GM21529 (cell line): ENCODE results near the gene TBC1D4.
A peak's percentile ranks its signal among the peaks of the same experiment; 100 is the strongest.
"Not testable (repeated sequence)": the region's sequence is repeated elsewhere in the genome, so short reads cannot be mapped to it uniquely, and the experiment has no call there.

ENCODE experiments used
- ATAC-seq: cut with Tn5 transposase; IDR thresholded peaks from one replicate; pipeline ENCODE4 v1.9.1; 2021; ENCODE audit not compliant: unreplicated experiment

The TBC1D4 gene

DNA sequence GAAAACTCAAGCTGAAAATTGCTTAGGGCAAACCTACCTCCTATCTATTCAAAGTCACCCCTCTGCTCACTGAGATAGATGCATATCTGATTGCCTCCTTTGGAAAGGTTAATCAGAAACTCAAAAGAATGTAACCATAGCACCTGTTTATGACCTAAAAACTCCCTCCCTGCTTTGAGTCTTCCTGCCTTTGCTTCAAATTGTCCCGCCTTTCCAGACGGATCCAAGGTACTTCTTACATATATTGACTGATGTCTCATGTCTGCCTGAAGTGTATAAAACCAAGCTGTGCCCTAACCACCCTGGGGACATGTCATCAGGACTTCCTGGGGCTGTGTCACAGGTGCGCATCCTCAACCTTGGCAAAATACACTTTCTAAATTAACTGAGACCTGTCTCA lies 118.6 kb downstream of the TBC1D4 start:
- no peak for ATAC-seq

DNA sequence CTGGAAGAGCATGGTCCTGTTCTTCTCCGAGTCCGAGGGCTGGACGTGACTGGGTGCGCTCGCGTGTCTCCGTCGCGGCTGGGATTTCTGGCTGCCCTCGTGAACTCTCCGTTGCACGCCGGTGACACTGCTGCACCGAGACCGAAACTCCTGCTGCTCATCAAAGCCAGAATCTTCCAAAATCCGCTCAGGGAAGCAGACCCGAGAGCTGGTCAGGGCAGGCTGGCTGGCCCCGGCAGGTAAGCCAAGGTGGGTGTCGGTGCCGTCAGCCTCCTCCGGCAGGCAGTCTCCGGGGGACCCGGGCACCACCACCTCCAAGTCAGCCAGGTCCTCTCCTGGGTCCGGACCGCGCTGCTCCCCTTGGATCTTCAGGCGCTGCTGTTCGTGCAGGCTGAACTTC lies 119.9 kb downstream of the TBC1D4 start:
- no peak for ATAC-seq

DNA sequence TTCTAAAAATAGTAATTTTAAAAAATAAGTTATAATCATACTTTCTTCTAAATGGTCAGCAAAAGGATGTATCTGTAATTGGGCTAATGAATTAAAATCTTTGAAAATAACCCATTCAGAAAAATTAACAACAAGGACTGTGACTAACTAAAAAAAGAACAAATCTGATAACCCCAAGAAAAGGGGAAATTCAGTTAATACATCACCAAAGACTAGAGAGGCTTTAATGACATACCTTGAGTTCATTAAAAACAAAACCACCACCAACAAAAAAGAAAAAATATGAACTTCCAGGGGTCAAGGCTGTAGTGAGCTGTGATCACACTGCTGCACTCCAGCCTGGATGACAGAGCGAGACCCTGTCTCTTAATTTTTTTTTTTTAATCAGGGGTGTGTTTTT lies 121.8 kb downstream of the TBC1D4 start:
- ATAC-seq: no peak

DNA sequence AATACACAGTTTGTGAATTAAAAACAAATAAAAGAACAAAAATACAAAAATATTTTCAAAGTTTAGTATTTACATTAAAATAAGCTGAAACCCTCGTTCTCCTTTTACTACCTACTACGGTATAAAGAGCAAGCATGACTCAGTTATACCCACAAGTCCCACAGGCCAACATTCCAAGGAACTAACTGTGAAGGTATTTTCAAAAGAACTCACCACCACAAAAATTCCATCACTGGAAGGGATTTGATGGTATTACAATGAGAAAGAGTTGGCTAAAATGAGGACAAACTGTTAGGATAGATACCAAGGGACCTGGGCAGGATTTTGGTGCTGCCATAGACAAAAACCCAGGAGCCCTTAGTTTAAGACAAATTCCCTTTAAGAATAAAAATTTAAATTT lies 122.7 kb downstream of the TBC1D4 start:
- ATAC-seq: no peak

DNA sequence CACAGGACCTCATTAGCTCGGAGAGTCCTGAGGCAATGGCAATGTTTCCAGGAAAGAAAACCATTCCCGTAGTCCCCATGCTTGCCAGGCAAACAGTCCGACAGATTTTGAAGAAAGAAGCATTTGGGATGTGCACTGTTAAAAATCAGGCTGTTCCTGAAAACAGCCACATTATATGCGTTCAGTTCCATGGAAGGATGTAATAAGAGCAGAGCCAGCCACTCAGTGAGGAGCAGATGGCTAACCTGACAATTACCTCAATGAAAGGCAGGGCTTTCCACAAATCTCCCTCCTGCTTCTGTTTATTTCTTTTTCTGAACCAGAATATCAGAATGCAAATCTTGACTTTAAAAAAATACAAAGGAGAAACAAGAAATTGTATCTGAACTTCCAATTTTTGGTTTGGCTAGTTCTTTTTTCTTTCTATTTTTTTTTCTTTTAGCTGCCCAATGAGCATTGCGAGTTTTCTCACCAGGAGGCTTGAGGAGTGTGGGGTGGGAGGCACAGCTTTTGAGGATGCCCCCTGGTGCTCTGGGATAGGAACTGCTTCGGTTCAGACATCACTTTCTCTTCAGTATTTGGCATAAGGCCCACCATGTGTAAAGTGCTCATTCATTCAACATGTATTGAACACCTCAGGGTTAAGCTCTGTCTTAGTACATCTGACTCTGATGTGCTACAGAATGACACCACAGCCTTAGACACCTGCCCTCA lies 124.2 kb downstream of the TBC1D4 start:
- ATAC-seq: peak; percentile 86

DNA sequence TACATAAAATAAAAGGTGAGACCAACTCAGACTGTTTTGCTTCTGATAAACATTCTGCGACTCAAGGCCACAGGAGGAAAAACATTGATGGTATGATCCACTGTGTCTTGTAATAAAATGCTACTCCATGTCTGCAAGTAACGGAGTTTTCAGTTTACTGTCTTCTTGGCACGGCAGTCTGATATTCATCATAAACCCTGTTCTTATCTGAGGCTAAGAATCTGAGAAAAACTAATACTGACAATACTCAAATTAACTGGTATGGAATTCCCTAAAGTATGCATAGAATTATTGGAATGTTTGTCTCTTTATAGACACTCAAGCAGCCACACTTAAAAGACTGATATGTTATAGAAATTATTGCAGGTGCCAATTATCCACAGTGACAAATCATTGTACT lies 125.5 kb downstream of the TBC1D4 start:
- no peak for ATAC-seq

DNA sequence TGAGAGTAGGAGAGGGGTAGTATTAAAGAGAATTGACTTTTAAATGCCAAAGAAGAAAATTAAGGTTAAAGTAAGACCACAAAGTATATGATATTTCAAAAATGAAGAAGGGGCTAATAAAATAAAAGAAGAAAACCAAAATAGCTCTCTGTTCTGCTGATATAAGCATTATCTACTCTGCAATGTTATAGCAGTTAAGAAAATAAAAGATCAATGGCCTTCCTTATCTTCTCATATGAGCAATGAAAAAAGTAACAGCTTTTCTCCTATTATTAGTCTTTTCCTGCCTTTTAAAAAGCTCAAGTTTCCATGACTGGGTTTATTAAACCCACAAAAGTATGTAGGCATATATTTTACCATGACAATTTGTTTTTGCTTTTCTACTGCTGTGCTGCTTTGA lies 126.4 kb downstream of the TBC1D4 start:
- ATAC-seq: no peak

DNA sequence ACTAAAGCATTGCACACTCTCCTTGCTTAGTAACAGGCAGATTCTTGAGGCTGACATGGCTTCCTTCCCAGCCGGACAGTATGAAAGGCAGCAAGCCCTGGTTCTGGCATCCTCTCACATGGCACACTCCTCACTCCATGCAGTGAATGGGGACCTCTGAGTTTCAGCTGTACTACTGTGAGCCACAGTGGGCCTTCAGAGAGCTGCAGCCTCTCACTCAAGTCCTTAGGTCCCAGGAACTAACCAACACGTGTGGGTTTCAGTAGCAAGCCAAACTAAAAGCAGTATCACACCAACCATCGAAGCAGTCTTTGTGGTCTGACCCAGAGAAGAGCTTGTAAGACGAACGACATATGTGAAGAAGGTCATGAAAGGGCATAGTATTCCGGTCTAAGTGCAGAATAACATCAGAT lies 128.2 kb downstream of the TBC1D4 start:
- peak; percentile 62 for ATAC-seq

DNA sequence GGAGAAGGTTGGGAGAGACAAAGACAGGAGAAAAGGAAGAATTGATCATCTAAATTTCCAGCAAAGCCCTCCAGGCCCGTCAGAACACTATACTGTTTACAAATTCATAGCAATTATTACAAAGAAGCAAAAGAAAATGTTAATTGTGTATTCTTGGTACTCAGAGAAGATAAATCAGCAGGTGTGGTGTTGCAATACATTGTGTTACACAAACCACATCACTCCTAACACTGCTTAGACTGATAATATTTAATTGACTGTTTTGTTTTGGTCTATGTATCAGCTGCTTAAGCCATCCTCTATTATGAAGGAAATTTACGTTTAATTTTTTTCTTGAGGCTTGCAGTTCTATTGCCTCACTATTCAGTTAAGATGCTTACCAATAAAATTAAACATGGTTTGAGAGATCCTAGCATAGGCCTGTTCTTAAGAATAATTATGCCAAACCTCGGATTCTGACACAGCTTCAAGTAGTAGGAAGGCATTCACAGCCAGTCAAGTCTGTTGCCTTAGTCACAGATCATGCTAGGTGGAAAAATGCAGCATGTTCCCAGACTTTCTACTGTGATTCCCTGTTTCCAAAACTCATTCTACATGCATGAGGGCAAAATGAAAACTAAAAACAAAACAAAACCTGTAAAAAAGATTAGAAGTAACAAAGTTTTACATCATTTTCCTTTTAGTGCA lies 129.2 kb downstream of the TBC1D4 start:
- no peak for ATAC-seq

DNA sequence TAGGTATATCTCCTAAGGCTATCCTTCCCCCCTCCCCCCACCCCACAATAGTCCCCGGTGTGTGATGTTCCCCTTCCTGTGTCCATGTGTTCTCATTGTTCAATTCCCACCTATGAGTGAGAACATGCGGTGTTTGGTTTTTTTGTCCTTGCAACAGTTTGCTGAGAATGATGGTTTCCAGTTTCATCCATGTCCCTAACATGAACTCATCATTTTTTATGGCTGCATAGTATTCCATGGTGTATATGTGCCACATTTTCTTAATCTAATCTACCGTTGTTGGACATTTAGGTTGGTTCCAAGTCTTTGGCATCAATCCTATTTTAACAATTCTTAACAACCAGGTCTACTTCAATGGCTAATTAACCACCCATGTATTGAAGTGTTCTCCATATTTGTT lies 130.4 kb downstream of the TBC1D4 start:
- not testable (repeated sequence) for ATAC-seq

DNA sequence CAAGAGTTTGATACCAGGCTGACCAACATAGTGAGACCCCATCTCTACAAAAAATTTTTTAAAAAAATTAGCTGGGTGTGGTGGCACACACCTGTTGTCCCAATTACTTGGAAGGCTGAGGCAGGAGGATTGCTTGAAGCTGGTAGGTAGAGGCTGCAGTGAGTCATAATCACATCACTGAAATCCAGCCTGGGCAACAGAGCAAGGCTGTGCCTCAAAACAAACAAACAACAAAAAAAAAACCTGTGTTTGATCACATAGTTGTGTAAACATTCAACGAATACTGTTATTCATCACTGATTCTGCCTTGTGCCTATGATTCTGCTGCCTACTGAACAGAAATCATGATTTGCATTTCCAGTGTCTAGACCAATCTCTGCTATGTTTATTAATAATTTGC lies 134.0 kb downstream of the TBC1D4 start:
- ATAC-seq: no peak

DNA sequence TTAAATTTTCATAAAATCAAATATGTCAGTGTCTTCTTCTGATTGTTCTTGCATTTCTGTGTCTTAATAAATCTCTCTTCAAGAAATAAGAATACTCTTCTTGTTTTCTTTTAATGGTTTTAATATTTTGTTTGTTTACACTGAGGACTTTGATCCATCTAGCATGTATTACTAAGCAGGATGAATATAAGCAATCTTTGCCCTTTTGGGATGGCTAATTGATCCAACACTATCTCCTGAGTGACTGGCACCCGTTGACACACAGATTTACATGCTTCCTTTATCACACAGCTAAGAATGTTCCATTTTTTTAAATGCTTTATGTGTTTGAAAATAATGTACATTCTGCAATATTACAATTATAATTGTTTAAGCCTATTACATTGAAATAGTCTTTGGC lies 134.5 kb downstream of the TBC1D4 start:
- ATAC-seq: no peak

DNA sequence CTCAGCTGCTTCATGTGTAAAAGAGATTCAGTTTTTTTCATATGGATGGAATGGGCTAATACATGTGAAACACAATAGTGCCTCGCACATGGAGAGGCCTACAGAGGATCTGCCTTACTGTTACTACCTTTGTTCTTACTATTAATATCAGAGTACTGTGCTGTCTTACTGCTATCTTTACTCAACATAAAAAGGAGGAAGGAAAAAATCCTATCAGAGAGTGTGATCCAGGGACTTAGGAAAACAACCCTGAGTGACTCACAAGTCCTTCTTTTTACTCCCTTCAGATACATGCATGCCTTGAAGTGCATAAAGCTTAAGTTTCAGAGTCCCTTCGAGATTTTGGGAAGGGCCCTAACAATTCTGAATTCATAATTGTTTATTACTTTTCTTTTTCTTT lies 136.8 kb downstream of the TBC1D4 start:
- ATAC-seq: no peak

DNA sequence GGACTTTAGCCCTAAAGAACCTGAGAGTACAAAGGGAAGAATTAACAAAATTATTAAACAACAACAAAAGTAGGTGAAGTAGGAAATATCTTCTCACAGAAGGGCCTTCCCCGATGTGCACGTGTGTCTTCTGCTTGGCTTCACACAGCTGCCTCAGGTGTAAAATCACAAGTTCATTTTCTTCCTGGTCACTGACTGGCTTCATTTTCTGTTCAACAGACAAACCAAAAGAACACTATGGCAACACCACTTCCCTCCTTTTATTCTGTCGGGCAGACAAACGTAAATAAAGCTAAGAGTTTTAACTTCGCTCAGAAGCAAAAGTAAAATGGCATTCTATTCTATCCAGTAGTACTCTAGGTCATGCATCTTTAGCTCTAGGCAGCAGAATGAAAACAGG lies 140.9 kb downstream of the TBC1D4 start:
- ATAC-seq: peak; percentile 98

DNA sequence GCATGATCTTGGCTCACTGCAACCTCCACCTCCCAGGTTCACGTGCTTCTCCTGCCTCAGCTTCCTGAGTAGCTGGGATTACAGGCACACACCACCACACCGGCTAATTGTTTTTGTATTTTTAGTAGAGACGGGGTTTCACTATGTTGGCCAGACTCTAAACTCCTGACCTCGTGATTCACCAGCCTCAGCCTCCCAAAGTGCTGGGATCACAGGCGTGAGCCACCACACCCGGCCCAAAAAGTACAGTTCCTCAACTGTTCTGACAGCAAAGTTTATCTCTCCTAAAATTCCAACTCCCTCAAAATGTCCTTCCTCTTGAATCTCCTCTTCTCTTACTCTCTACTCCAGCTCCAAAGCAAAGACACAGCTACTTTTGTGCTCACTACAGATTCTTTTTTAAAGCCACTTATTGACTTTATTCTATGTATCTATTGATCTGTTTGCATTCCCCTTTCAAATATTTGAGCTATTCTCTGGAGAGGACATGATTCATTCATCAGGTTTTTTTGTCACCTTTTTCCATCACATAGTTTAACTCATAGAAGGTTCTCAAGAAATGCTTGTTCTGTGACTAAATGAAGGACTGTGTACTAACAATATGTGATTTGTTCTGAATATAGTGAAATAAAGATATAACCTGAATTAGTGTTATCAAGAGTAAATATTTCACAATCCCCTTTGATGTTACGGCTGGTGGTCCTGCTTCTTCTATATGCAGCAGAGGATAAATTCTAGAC lies 142.2 kb downstream of the TBC1D4 start:
- no peak for ATAC-seq

DNA sequence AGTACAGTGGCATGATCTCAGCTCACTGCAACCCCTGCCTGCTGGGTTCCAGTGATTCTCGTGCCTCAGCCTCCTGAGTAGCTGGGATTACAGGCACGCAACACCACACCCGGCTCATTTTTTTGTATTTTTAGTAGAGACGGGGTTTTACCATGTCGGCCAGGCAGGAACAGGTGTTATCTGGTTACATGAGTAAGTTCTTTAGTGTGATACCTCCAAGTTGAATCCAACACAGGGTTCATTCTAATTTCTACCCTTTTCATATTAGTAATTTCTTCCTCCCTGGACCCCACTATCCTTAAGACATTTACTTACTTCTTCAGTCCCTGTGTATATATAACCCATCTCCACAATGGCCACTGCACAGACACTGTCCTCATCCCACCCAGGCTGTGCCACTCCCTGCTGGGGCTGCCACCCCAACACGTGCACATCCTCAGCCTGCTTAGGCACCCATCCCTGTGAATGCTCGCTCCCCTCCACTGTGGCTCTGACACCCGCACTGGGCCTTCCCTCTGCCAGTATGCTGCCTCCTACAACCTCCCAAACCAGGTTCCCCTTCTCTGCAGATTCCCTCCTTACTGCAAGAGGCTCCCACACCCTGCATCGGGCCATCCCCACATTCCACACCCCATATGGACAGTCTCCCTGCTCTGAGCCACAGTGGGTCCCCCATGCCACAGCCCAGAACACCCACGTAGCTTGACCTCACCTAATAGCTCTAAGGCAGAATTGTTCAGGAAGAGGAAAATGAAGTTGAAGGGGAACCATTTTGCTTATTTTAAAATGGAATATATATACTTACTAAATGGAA lies 147.1 kb downstream of the TBC1D4 start:
- ATAC-seq: no peak

DNA sequence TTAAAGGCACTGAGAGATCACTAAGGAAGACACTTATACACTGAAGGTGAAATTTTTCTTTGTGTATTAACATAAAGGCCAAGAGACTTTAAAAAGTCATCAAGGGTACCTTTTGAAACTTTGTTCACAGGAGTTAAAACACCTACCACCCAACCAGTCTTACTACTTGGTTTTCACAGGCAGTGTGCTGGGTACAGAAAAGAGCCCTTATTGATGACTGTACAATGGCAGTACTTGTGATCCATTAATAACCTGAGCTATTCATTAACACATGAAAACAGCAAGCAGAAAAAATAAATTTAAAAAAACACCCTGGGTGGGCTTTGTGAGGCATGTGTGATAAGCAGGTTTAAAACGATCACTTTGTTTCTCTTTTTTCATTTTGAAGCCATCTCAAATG lies 148.9 kb downstream of the TBC1D4 start:
- no peak for ATAC-seq

DNA sequence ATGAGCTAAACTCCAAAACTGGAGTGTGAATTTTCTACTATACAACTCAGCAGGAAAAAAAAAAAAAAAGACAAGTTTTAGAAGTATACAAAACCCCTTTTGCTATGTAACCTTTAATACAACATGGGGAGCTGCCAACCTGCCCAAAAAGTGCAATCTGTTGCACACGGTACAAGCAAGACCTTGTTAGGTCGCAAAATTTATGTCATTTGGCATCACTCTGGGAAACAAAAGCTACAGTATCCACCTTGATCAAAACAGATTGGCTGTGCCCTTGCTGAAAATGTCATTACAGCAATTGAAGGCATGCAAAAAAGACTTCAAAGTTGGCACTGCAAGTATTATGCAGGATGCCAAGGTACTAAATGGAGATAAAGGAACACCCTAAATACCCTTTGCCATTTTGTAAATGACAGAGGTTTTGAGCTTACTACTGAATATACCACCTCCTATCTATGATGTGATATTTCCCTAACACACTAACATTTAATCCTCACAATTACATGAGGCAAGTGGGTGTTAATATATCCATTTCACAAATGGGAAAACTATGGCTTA lies 150.1 kb downstream of the TBC1D4 start:
- ATAC-seq: no peak

DNA sequence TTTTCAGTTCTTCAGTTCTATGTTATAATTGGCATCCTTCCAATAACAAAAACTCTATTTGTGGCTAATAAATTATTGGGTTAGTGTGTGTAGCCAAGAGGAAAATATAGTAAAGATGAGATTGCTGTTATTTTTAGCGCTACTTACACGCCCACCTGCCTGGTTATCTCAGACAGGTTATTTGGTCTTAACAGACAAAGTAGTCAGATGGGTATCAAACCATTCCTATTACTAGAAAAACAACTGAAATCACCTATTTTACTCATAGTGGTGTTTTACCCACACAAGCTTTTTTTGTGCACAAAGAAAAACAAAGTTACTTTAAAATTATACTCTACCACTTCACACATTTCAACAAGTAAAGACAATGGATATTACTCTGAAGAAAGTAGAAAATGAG lies 151.2 kb downstream of the TBC1D4 start:
- ATAC-seq: no peak

DNA sequence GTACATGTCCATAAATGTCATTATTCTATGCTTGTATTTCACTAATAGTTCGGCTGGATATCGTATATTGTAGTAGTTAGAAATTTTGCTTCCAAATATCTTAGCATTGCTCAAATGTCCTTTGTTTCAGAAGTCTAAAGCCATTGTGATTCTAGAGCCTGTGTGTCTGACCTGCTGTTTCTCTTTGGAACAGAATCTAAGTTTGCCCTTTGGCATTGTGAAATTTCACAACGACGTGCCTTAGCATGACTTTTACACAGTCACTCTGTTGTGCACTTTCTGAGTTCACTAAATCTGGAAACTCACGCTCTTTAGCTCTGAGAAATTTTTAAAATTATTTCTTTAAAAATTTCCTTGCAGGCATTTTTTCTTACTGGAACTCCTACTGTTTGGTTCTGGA lies 152.2 kb downstream of the TBC1D4 start:
- ATAC-seq: no peak

DNA sequence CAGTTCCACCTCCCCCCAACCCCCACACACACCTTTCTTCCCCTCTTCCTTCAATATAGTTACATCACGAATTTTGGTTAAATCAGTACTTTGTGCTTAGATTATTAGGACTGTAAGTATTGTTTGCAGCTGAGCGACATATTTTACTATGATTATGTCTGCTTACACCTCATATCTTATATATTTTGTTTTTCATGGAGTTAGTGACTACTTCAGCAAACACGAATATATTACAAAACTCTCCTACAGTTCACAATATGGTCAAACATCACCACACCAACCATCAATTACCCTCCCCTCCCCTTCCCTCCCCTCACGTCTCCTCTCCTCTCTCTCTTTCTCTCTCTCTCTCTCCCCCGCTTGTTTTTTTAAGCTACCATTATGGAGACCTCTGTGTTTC lies 152.9 kb downstream of the TBC1D4 start:
- no peak for ATAC-seq
